Activated T-helper 1 cell treated with Interleukin-2 at 50 U/mL for 16 hours (primary cell): Measurements from ENCODE around the gene CFLAR.

ENCODE experiments used
- DNase-seq: peaks from one replicate; pipeline ENCODE4 v3.0.0-alpha.2; 2020; ENCODE audit warnings: low read depth

CFLAR gene

DNA sequence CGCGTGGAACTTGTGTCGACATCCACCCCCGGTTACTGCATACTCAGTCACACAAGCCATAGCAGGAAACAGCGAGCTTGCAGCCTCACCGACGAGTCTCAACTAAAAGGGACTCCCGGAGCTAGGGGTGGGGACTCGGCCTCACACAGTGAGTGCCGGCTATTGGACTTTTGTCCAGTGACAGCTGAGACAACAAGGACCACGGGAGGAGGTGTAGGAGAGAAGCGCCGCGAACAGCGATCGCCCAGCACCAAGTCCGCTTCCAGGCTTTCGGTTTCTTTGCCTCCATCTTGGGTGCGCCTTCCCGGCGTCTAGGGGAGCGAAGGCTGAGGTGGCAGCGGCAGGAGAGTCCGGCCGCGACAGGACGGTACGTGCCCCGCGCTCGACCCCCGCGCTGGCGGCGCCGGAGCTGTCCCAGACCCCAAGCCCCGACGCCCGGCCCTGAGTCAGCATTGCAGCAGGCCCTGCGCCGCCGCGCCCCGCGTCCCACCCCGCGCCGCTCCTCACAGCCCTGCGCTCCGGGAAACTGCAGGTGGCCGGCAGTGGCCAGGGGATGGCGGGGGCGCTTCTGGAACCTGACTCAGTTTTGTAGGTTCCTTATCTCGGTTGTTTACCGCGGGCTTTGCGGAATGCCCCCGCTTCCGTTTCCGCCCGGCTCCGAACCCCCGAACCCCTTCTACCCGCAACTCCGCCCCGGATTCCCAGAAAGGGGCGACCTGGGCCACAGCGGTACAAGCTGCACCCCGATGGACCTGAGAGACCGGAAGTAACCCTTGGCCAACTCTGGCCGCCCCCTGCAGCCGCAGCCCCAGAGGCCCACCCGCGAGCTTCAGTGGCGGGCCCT, at the start of gene CFLAR:
Gene CFLAR, plus strand, starts transcription at position 50 of the 844 bp plus-strand sequence. CDS start 13,702 bp downstream, outside the sequence.
- DNase-seq, result peak; percentile 77

DNA sequence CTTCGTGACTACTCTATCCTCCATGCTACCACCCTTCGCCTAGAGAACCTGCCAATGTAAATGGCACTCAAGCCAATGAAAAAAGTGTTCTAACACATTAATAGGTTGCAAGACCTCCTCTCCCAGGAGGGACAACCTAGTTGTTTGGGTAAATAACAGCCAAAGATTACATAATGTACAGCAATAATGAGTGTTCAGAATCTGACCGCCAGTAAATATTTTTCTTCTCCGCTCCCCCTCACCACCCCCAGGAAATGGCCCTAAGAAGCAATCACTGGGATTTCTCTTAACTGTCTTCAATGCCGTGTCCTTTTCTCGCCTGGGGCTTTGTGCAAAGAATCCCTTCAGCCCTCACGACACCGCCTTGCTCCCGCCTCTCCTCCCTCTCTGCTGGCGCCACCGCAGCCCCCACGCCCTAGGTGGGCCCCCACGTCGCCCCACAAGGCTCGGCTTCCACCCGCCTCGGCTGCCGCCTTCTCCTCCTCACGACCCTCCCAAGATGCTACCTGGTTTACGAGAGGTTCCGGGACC, 45.0 kb upstream of the CFLAR start:
- no peak for DNase-seq

DNA sequence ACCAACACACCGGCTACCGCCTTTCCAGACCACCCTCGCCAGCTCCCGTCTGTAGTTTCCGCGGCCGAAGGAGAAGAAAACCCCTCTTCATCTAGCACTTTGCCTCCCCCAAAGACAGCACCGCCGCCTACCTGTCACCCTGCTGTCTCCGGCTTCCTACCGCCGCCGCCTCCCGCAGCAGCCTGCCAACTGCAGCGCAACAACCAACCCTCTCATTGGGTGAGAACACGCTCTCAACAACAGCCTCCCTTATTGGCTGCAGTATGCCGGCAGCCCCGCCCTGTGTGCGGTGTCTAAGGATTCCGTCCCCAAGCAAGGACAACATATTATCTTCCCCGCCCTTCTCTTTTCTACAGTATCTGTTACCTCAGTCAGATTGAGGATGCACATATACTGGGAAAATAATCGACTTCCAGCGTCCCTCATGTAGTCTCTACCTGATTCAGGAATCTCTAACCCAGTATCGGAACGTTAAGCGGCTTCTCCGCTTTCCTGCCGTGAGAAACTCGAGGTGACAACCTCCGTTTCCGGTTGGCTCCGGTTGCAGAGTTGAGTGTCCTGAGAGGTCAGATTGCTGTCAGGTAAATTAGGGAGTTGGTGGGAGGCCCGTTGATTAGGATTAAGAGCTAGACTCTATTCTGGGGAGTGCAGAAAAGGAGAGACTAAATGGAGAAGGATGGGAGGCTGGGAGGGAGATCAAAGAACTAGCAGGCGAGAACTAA, 44.3 kb upstream of the CFLAR start, which contains the start of the genes HYCC2 and NDUFB3:
Gene HYCC2, minus strand, starts transcription at position 193 of the 722 bp plus-strand sequence. CDS start 47,662 bp downstream, outside the sequence.
Gene NDUFB3, plus strand, starts transcription at position 523 of the 722 bp plus-strand sequence. CDS start 6,882 bp downstream, outside the sequence.
- DNase-seq, result peak; percentile 85

DNA sequence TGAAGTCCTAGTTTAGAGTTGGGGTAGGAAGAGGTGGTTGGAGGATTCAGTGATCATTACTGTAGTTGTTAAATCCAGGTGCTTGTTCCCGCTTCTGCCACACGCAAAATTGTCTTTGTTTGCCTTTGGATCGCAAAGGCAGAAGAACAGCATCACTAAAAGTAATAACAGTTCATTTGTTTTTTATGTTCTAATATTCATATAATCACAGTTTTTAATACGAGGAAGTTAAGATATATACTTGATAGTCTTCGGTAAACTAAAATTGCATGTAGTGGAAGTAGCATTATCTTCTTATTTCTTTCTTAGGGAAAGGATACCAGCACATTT, 43.8 kb upstream of the CFLAR start:
- no peak for DNase-seq

DNA sequence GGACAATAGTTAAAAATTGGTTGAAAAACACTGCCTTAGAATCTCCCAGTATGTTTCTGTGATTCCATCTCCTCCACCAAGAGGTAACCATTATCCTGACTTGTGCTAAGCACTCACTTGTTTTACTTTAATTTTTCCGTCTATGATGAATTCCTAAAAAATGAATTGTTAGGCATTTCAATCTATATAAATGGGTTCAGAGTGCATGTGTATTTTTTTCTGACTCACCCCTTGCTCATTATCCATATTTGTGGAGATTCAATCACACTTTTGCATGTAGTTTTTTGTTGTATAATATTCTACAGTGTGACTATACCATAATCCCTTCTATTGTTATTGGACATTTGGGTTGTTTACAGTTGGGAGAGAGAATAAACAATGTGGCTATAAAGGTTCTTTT, 42.9 kb upstream of the CFLAR start:
- DNase-seq, result no peak

DNA sequence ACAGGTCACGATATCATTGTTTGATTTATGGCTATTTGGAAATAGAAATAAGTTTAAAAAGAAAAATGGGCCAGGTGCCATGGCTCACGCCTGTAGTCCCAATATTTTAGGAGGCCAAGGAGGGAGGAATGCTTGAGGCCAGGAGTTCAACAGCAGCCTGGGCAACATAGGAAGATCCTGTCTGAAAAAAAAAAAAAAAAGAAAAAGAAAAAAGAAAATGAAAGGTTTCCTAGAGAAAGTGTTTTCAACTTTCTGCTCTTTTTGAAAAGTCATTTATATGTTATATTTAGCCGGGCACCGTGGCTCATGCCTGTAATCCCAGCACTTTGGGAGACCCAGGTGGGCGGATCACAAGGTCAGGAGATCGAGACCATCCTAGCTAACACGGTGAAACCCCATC, 41.0 kb upstream of the CFLAR start:
- DNase-seq, result no peak

DNA sequence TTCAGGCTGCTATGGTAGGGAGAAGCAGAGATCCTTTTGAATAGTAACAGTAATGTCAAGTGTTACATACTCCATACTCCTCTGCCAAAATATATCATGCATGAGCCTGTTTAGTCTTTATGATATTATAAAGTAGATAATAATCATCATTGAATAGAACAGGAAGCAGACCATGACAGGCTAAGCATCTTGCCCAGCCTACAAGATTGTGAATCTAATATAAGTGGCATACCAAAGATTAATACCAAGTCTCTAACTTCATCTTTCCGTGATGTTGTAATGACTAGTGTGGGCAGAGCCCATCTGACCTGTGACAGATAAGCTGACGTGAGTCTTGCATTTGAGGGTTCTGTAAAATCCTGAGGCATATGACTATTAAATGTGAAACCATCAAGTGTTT, 31.1 kb upstream of the CFLAR start:
- no peak for DNase-seq

DNA sequence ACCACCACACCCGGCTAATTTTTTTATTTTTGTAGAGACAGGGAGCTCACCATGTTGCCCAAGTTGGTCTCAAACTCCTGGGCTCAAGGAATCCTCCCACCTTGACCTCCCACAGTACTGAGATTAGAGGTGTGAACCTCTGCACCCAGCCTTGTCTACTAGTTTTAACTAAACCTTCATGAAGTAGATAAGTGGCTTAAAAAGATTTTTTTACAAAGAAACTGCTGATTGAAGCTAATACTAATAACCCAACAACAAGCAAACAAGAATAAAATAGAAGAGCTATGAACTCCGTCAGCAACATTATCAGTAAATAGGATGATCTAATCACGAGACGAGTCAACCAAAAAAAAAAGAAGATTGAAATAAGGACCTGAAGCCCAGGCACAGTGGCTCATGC, 25.4 kb upstream of the CFLAR start:
- no peak for DNase-seq

DNA sequence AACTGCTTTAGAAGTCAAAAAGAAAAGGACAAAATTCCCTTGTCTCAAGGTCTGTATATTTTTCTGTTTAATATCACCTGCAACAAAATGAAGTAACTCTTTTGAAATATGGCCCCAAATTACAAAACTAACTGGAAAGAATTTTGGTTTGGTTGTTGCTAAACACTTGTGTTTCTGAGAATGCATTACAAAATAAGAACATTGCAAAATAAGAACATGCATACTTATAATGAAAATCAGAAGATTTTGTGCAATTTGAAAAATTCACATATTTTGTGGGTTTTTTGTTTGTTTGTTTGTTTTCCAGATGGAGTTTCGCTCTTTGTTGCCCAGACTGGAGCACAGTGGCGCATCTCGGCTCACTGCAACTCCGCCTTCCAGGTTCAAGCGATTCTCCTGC, 22.4 kb upstream of the CFLAR start:
- no peak for DNase-seq

DNA sequence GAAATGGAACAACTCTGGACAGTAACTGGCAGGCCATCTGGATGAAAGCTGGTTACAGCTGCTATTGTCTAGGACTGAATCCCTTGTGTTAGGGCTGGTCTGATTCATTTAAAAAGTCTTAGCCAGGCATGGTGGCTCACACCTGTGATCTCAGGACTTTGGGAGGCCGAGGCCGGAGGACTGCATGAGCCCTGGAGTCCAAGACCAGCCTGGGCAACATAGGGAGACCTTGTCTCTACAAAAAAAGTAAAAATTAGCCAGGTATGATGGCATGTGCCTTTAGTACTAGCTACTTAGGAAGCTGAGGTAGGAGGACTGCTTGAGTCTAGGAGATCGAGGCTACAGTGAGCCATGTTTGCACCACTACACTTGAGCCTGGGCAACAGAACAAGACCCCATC, 15.5 kb upstream of the CFLAR start:
- no peak for DNase-seq

DNA sequence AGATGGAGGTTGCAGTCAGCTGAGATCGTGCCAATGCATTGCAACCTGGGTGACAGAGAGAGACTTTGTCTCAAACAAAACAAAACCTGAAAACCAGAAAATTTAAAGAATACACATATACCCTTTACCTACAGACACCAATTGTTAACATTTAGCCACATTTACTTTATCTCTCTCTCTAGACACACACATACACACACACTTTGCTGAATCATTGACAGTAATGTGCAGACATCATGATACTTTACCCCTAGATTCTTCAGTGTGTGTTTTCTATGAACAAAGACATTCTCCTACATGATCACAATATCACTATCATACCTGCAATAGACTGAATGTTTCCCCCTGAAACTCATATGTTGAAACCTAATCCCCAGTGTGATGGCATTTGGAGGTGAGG, 10.2 kb upstream of the CFLAR start:
- DNase-seq, result no peak

DNA sequence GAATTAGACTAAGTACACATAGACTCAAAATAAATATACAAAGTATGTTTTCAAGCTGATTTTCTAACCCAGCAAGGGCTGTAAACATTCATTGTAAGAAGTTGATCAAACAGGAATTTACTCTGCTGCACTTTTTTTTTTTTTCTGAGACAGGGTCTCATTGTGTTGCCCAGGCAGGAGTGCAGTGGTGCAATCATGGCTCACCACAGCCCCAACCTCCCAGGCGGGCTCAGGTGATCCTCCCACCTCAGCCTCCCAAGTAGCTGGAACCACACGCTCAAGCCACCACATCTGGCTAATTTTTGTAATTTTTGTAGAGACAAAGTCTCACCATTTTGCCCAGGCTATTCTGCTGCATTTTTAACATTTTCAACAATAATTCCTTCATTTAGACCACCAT, 8.3 kb upstream of the CFLAR start:
- DNase-seq, result no peak

DNA sequence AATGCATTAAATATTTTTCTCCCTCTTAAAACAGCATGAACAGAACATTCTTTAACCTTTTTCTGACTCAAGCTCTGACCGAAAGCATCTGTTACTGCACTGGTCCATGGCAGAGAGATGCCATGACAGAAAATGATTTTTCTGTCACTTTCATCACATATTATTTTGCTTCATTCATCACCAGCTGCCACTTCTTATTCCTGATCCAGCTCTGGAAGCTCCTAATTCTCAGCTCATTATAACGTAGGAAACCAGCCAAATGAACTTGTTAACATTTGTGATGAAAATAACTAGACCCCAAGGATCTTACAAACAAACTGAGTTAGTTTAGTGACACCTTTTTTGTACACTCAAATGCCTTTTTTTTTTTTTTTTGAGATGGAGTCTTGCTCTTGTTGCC, 7.6 kb upstream of the CFLAR start:
- DNase-seq, result no peak

DNA sequence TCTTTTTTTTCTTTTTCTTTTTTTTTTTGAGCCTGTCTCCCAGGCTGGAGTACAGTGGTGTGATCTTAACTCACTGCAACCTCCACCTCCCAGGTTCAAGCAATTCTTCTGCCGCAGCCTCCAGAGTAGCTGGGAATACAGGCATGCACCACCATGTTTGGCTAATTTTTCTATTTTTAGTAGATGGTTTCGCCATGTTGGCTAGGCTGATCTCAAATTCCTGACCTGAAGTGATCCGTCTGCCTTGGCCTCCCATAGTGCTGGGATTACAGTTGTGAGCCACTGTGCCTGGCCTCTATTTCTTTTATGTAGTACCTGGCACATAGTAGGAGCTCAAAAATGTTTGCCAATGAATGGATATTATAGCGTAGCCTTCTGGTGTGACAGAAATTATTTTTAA, 6.8 kb upstream of the CFLAR start:
- DNase-seq, result no peak

DNA sequence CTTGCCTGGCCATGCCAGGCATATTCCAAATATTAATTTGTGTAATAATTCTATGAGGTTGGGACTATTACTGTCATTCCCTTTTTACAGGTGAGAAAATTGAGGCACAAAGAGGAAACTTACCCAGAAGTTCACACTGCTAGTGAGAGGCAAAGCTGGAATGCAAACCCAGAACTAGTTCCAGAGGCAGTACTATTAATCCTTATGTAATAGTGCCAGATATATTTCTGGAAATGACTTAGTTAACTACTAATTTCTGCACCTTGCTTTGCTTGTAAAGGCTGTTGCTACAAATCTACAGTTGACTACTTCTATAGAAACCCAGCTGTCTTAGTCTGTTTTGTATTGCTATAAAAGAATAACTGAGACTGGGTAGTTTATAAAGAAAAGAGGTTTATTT, 5.3 kb upstream of the CFLAR start:
- DNase-seq, result no peak

DNA sequence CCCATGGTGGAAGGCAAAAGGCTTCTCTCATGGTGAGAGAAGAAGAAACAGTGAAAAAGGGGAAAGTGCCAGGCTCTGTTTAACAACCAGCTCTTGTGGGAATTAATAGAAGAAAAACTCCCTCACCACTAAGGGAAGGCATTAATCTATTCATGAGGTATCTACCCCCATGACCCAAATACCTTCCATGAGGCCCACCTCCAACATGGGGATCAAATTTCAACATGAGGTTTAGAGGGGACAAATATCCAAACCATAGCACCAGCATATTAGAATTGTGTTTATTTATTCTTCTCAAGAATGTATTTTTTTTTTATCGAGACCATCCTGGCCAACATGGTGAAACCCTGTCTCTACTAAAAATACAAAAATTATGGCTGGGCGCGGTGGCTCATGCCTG, 4.9 kb upstream of the CFLAR start:
- DNase-seq, result no peak

DNA sequence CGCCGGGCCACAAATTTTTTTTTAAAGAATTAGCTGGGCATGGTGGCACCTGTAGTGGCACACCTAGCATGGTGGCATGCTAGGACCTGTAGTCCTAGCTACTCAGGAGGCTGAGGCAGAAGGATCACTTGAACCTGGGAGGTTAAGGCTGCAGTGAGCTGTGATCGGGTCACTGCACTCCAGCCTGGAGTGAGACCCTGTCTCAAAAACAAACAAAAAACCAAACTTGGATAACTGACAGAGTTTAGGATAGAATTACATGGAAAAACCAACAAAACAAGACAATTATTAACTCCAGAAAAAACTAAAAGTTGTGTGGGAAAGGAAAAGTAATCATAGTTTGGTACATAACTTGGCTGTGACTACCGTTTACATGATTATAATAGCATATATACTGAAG, 1.6 kb upstream of the CFLAR start:
- no peak for DNase-seq

DNA sequence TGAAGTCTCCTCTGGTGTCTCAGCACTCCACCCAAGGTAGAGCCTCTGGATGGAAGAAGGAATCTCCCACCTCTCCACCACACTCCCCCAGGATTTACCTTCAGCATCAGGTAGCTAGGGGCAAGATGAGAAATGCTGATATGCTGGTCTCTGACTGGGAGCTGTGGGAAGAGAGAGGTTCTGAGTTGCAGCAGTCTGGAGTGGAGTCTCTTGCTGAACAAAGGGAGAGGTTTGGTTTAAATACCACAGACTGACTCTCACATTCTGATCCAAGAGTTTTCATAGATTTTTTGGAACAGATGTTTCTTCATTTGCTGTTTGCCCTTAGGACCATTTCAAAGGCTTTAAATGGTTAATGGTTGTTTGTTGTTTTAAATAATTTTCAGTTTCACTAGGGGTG, 1.1 kb upstream of the CFLAR start:
- no peak for DNase-seq

DNA sequence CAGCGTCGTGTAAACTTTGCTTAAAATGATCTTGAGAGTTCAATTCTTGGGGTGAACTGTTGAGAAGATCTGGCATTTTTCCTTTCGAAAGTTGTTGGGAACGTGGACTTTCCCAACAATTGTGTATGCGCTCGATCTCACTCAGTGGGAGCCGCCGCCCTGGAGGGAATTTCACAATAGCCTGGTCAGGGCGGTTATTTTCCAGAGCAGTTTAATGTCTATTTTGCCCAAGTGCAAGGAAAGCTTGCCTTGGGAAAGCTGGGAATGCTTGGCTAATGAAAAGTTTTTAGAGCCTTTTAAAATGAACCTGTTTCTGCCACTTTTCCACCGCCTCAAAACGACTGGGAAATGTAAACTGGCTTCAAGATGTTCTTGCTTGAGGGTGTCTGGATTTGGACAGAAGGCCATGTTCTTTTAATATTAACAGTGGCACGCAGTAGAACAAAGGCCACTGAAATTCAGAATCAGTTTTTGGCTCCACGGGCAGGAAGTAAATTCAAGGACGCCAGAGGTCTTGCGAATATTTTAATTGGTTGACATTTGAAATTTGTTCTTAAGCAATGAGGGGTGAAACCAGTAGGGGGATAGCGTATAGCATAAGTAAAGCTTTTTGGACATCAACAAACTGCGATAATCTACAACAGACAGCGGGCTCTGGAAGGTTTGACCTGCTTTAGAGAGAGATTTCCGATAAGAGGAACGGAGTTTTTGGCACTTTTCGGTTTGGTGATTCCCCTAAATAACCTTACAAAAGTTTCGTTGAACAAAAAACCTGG, 1.2 kb downstream of the CFLAR start:
- DNase-seq, result no peak

DNA sequence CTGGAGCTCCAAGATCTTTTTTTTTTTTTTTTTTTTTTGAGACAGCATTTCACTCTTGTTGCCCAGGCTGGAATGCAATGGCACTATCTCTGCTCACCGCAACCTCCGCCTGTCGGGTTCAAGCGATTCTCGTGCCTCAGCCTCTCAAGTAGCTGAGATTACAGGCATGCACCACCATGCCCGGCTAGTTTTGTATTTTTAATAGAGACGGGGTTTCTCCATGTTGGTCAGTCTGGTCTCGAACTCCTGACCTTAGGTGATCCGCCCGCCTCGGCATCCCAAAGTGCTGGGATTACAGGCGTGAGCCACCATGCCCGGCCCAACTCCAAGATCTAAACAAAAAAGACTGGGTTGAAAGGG, 1.8 kb downstream of the CFLAR start:
- DNase-seq, result peak; percentile 35

DNA sequence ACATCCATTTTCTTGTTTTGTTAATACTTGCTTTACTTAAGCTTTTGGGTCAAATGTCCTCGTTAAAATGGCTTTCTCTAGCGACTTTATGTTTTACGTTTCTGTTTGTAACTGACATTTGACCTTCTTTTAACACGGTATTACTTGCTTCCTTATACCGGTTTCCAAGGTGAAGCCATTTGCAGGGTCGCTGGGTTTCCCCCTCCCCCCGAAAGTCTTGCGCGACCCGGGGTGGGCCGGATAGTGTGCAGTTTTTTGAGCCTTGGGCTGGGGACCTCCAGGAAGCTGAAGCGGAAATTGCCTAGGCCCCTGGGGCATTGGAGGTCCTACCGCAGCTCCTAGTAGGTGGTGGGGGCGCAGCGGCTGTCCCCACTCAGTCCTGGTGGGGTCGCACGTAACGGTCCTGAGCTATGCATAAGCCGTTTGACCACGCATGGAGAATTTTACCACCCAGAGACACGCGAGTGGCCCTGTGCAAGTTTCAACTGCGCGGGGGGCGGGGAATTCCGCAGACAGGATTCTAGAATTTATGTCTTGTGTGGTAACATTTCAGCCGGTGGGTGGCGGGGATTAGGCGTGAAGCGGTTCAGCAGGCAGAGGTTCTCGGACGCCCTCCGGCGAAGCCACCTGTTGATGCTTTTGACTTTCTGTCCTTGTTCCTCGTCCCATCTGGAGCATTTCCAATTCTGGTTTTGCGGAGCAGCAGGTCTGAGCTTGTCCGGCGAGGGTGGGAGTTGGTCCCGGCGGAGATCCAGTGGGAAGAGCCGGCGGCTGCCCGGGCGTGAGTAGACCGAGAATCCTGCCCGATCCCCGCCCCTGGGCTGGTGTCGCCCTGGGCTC, 2.4 kb downstream of the CFLAR start:
- DNase-seq, result peak; percentile 74
